HEK293 (cell line): Measurements from ENCODE around the gene TBC1D17.
A peak's percentile ranks its signal among the peaks of the same experiment; 100 is the strongest.

Experiments used
- CTCF ChIP-seq: fragments of 450-650 bp; formaldehyde crosslinking; IDR thresholded peaks from 2 replicates; pipeline ENCODE4 v1.5.1; 2016; ENCODE audit warnings: missing biosample characterization, missing genetic modification characterization
- EGR2 ChIP-seq: fragments of 450-650 bp; formaldehyde crosslinking; IDR thresholded peaks from 2 replicates; pipeline ENCODE4 v1.5.1; 2016; ENCODE audit warnings: low read depth, missing biosample characterization, missing genetic modification characterization
- GLIS1 ChIP-seq: fragments of 450-650 bp; formaldehyde crosslinking; IDR thresholded peaks from 2 replicates; pipeline ENCODE4 v1.5.1; 2016; ENCODE audit warnings: missing biosample characterization, missing genetic modification characterization
- GLIS2 ChIP-seq: fragments of 450-650 bp; formaldehyde crosslinking; IDR thresholded peaks from 2 replicates; pipeline ENCODE4 v1.5.1; 2016; ENCODE audit warnings: missing biosample characterization, missing genetic modification characterization
- IKZF3 ChIP-seq: fragments of 450-650 bp; IDR thresholded peaks from 2 replicates; pipeline ENCODE4 v1.5.0; 2018; ENCODE audit warnings: missing biosample characterization, mild to moderate bottlenecking, missing genetic modification characterization, moderate library complexity
- KLF1 ChIP-seq: fragments of 450-650 bp; formaldehyde crosslinking; IDR thresholded peaks from 2 replicates; pipeline ENCODE4 v1.5.1; 2016; ENCODE audit warnings: missing biosample characterization, missing genetic modification characterization
- KLF10 ChIP-seq: fragments of 450-650 bp; IDR thresholded peaks from 2 replicates; pipeline ENCODE4 v1.5.1; 2018; ENCODE audit warnings: missing biosample characterization, mild to moderate bottlenecking, missing genetic modification characterization
- KLF17 ChIP-seq: fragments of 450-650 bp; formaldehyde crosslinking; IDR thresholded peaks from 2 replicates; pipeline ENCODE4 v1.5.1; 2016; ENCODE audit warnings: missing biosample characterization, missing genetic modification characterization
- KLF7 ChIP-seq: fragments of 450-650 bp; formaldehyde crosslinking; IDR thresholded peaks from 2 replicates; pipeline ENCODE4 v1.5.1; 2016; ENCODE audit warnings: missing biosample characterization, missing genetic modification characterization, borderline replicate concordance
- KLF9 ChIP-seq: fragments of 450-650 bp; formaldehyde crosslinking; IDR thresholded peaks from 2 replicates; pipeline ENCODE4 v1.5.1; 2016; ENCODE audit warnings: missing biosample characterization, missing genetic modification characterization, low read depth
- PATZ1 ChIP-seq: fragments of 450-650 bp; formaldehyde crosslinking; IDR thresholded peaks from 2 replicates; pipeline ENCODE4 v1.5.1; 2016; ENCODE audit warnings: missing biosample characterization, missing genetic modification characterization
- SP2 ChIP-seq: fragments of 450-650 bp; formaldehyde crosslinking; IDR thresholded peaks from 2 replicates; pipeline ENCODE4 v1.5.1; 2016; ENCODE audit warnings: missing biosample characterization, missing genetic modification characterization
- SP3 ChIP-seq: fragments of 450-650 bp; formaldehyde crosslinking; IDR thresholded peaks from 2 replicates; pipeline ENCODE4 v1.5.1; 2016; ENCODE audit warnings: missing biosample characterization, missing genetic modification characterization
- ZBTB1 ChIP-seq: fragments of 450-650 bp; formaldehyde crosslinking; IDR thresholded peaks from 2 replicates; pipeline ENCODE4 v1.5.1; 2016; ENCODE audit warnings: missing biosample characterization, missing genetic modification characterization
- ZBTB20 ChIP-seq: fragments of 450-650 bp; formaldehyde crosslinking; IDR thresholded peaks from 2 replicates; pipeline ENCODE4 v1.5.1; 2016; ENCODE audit warnings: missing biosample characterization, missing genetic modification characterization
- ZFHX2 ChIP-seq: fragments of 450-650 bp; formaldehyde crosslinking; conservative IDR thresholded peaks from 2 replicates; pipeline ENCODE4 v1.5.1; 2016; ENCODE audit warnings: missing biosample characterization, missing genetic modification characterization
- ZFP3 ChIP-seq: fragments of 450-650 bp; formaldehyde crosslinking; IDR thresholded peaks from 2 replicates; pipeline ENCODE4 v1.5.1; 2016; ENCODE audit warnings: low read depth, missing biosample characterization, missing genetic modification characterization
- ZNF10 ChIP-seq: fragments of 450-650 bp; formaldehyde crosslinking; IDR thresholded peaks from 2 replicates; pipeline ENCODE4 v1.5.1; 2017; ENCODE audit warnings: missing biosample characterization, missing genetic modification characterization
- ZNF112 ChIP-seq: fragments of 450-650 bp; formaldehyde crosslinking; IDR thresholded peaks from 2 replicates; pipeline ENCODE4 v1.5.0; 2017; ENCODE audit warnings: missing biosample characterization, missing genetic modification characterization
- ZNF324 ChIP-seq: fragments of 450-650 bp; formaldehyde crosslinking; IDR thresholded peaks from 2 replicates; pipeline ENCODE4 v1.5.1; 2016; ENCODE audit warnings: missing biosample characterization, missing genetic modification characterization
- ZNF335 ChIP-seq: fragments of 450-650 bp; formaldehyde crosslinking; conservative IDR thresholded peaks from 2 replicates; pipeline ENCODE4 v1.5.1; 2016; ENCODE audit warnings: missing biosample characterization, missing genetic modification characterization
- ZNF341 ChIP-seq: fragments of 450-650 bp; formaldehyde crosslinking; IDR thresholded peaks from 2 replicates; pipeline ENCODE4; 2016; ENCODE audit warnings: low read depth, missing biosample characterization, missing genetic modification characterization
- ZNF391 ChIP-seq: fragments of 450-650 bp; formaldehyde crosslinking; IDR thresholded peaks from 2 replicates; pipeline ENCODE4 v1.5.1; 2016; ENCODE audit warnings: low read depth, missing biosample characterization, missing genetic modification characterization, borderline replicate concordance
- ZNF398 ChIP-seq: fragments of 450-650 bp; formaldehyde crosslinking; IDR thresholded peaks from 2 replicates; pipeline ENCODE4 v1.5.1; 2017; ENCODE audit warnings: missing biosample characterization, missing genetic modification characterization
- ZNF48 ChIP-seq: fragments of 450-650 bp; formaldehyde crosslinking; IDR thresholded peaks from 2 replicates; pipeline ENCODE4 v1.5.1; 2016; ENCODE audit warnings: missing biosample characterization, missing genetic modification characterization
- ZNF501 ChIP-seq: fragments of 450-650 bp; formaldehyde crosslinking; IDR thresholded peaks from 2 replicates; pipeline ENCODE4 v1.5.1; 2016; ENCODE audit warnings: missing biosample characterization, missing genetic modification characterization
- ZNF548 ChIP-seq: fragments of 450-650 bp; formaldehyde crosslinking; IDR thresholded peaks from 2 replicates; pipeline ENCODE4 v1.5.1; 2016; ENCODE audit warnings: missing biosample characterization, missing genetic modification characterization
- ZNF600 ChIP-seq: fragments of 450-650 bp; formaldehyde crosslinking; IDR thresholded peaks from 2 replicates; pipeline ENCODE4 v1.5.1; 2016; ENCODE audit warnings: missing biosample characterization, missing genetic modification characterization
- ZNF624 ChIP-seq: fragments of 450-650 bp; formaldehyde crosslinking; IDR thresholded peaks from 2 replicates; pipeline ENCODE4 v1.5.1; 2017; ENCODE audit warnings: missing biosample characterization, missing genetic modification characterization
- ZNF677 ChIP-seq: fragments of 450-650 bp; IDR thresholded peaks from 2 replicates; pipeline ENCODE4 v1.5.0; 2018; ENCODE audit warnings: missing biosample characterization, mild to moderate bottlenecking, missing genetic modification characterization, moderate library complexity
- ZNF692 ChIP-seq: fragments of 450-650 bp; formaldehyde crosslinking; IDR thresholded peaks from 2 replicates; pipeline ENCODE4 v1.5.1; 2016; ENCODE audit warnings: missing biosample characterization, missing genetic modification characterization
- ZNF837 ChIP-seq: fragments of 450-650 bp; formaldehyde crosslinking; IDR thresholded peaks from 2 replicates; pipeline ENCODE4 v1.5.1; 2016; ENCODE audit warnings: missing biosample characterization, missing genetic modification characterization

The TBC1D17 gene

GRCh38 chr19:49877879-49878743, 609 bp downstream of the TBC1D17 start (continued):
- TF ChIP-seq ZNF837 (no peak), KLF7 (tag by site-specific recombination) (no peak), SP3 (tag by site-specific recombination) (no peak; the same call in 1 of the 2 replicates), KLF1 (tag by site-specific recombination) (peak; percentile 62), KLF10 (tag by site-specific recombination) (peak; percentile 58; the same call in 1 of the 2 replicates), KLF9 (peak; percentile 63; the same call in 1 of the 2 replicates), ZNF48 (tag by site-specific recombination) (no peak), GLIS1 (tag by site-specific recombination) (peak; percentile 38; the same call in 1 of the 2 replicates), ZNF341 (tag by site-specific recombination) (0 out of 2 replicates have a peak, but pooled peaks have one; percentile 18), ZNF324 (no peak), PATZ1 (tag by site-specific recombination) (peak; percentile 88), ZNF10 (tag by site-specific recombination) (no peak), ZNF112 (tag by site-specific recombination) (no peak), ZNF391 (tag by site-specific recombination) (peak; percentile 49; the same call in 1 of the 2 replicates), ZNF600 (tag by site-specific recombination) (peak; percentile 79), ZFHX2 (tag by site-specific recombination) (peak; percentile 32; the same call in 1 of the 2 replicates), KLF17 (tag by site-specific recombination) (0 out of 2 replicates have a peak, but pooled peaks have one; percentile 11), ZNF335 (tag by site-specific recombination) (peak; percentile 99), ZNF624 (no peak), IKZF3 (tag by site-specific recombination) (peak; percentile 34; the same call in 1 of the 2 replicates), CTCF (0 out of 2 replicates have a peak, but pooled peaks have one; percentile 10), ZNF548 (no peak), ZBTB1 (tag by site-specific recombination) (no peak), ZNF692 (tag by site-specific recombination) (no peak), ZNF501 (tag by site-specific recombination) (peak; percentile 24; the same call in 1 of the 2 replicates), ZBTB20 (tag by site-specific recombination) (peak; percentile 65; the same call in 1 of the 2 replicates), ZNF398 (tag by site-specific recombination) (0 out of 2 replicates have a peak, but pooled peaks have one; percentile 17), ZNF677 (tag by site-specific recombination) (no peak), GLIS2 (peak; percentile 92), EGR2 (0 out of 2 replicates have a peak, but pooled peaks have one; percentile 13), ZFP3 (tag by site-specific recombination) (peak; percentile 69; the same call in 1 of the 2 replicates), SP2 (tag by site-specific recombination) (peak; percentile 83)
